GM12801 (cell line): Measurements from ENCODE around the gene METTL14.

Experiments
- TF ChIP-seq, protein P1 (sequence below): IDR thresholded peaks from one replicate; pipeline ENCODE4 v1.5.1; 2011; ENCODE audit warnings: control low read depth; ENCODE audit not compliant: insufficient read length; ENCODE audit errors: extremely low read depth

METTL14 gene

DNA sequence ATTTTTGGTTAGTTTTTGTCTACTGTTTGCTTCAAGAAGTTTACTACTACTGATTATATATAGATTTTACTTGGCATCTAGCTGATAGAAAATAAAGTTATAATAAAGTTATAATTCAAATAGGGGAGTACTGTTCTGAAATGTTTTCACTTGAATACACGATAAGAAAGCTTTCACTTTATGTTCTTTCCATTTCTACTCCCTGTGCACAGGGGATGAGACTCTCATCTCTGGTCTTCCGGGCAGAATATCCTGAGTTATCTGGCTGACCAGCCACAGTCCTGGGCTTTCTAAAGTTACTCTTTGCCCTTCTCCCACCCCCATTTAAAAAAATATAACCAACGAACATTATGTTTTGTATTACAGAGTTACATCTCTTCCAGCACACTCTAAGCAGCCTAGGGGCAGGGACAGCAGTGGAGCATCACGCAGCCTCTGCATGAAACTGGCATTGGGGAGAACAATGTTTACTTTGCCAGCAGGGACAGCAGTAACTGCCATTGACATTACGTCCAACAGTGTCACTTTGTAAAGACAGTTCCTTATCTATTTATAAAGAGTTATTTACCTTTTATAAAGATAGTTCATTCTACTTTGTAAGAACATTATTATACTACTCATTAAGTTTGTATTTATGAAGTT is 64.3 kb downstream of the METTL14 start:
- TF ChIP-seq, protein P1, sequence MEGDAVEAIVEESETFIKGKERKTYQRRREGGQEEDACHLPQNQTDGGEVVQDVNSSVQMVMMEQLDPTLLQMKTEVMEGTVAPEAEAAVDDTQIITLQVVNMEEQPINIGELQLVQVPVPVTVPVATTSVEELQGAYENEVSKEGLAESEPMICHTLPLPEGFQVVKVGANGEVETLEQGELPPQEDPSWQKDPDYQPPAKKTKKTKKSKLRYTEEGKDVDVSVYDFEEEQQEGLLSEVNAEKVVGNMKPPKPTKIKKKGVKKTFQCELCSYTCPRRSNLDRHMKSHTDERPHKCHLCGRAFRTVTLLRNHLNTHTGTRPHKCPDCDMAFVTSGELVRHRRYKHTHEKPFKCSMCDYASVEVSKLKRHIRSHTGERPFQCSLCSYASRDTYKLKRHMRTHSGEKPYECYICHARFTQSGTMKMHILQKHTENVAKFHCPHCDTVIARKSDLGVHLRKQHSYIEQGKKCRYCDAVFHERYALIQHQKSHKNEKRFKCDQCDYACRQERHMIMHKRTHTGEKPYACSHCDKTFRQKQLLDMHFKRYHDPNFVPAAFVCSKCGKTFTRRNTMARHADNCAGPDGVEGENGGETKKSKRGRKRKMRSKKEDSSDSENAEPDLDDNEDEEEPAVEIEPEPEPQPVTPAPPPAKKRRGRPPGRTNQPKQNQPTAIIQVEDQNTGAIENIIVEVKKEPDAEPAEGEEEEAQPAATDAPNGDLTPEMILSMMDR: no peak

DNA sequence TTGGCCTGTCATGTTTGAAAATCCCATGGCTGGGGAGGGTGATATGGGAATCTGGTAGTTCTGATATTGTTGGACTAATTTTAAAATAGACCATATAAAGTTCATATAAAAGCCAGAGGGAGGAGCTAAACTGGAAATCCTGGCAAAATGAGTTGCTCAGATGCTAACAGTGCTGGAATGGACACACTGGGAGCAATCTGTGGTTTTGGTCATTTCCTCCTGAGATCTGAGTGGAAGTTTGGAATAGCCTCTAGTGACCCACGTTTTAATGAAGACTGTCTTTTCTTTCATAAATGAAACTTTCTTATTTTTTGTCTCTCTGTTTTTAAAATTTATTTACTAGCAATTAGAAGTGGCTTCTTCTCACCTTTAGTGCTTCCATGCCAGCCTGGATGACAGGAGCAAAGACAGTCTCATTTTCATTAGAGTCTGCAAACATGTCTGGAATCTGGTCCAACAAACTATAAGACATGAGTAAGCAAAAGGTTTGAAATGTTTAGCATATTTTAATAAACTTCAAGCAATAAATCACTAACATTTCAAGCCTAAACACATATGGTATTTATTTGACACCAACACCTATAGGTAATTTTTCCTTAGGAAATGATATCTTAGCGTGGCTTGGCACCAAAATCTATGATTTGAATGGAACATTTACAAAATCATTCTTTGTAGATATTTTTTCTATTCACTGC is 66.6 kb downstream of the METTL14 start:
- TF ChIP-seq, protein P1: no peak

DNA sequence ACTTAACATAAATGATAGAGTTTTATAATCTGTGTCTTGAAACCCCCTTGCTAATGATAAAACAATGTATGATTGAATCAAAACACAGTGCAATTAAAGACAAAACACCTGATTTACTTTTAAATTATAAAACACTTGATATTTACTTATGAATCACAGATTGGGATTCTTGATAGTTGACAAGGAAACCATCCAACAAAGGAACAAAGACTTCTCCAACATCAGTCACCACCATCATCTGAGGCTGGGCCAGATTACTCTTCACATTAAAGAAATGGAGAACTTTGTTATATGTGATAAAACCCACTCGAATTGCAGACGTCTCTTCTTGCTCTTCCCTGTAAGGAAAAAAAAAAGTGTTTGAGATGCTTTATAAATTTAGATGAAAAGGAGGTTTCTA is 67.4 kb downstream of the METTL14 start:
- TF ChIP-seq, protein P1: no peak

DNA sequence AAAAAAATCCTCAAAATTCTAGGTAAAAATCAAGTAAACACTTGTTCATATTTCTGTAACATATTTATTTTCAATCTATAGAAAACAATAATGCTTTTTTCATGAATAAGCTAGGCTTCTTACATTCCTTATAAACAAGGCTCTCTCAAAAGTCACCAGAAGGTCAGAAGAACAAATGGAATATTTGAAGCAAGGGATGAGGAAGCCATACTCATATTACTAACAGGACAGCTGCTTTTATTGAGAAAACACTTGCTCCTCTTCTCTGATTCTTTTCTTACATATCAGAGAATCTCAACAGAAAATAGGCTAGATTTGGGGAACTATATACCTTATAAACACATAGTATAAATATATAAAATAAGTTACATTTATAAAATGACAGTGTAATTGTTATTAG is 67.9 kb downstream of the METTL14 start:
- TF ChIP-seq, protein P1: no peak

DNA sequence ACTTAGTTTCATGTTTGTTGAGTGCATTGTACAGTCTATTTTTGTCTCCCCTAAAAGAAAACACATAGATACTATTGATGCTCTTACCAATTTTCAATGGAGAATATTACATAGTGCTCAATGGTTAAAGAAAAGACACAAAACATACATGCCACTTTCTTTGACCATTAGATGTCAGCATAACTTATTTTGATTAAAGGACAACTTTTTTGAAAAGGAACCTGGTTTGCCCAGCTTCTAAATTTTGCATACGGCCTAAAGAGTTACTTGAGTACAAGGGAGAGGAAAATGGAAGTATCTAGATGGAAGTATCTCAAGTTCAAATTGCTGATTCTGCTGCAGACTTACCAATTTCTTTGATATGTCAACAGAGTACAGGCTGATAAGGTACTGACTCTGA is 68.5 kb downstream of the METTL14 start:
- TF ChIP-seq, protein P1: no peak

DNA sequence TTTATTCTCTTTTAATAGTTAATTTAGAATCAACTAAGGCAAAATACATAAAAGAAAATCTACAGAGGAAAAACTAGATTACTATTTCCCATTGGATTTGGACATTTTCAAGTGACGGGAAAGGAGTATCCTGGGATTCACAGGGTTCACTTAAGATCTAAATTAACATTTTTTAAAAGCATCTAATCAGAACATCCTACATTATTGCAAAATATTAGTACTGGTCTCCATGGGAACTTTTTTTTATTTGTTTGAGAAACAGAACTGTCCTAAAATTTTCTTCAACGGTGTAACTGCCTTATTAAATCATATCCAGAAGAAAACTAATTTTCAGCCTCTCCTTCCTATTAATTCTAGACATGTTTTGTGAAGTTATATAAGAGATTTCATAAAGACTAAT is 69.7 kb downstream of the METTL14 start:
- TF ChIP-seq, protein P1: no peak

DNA sequence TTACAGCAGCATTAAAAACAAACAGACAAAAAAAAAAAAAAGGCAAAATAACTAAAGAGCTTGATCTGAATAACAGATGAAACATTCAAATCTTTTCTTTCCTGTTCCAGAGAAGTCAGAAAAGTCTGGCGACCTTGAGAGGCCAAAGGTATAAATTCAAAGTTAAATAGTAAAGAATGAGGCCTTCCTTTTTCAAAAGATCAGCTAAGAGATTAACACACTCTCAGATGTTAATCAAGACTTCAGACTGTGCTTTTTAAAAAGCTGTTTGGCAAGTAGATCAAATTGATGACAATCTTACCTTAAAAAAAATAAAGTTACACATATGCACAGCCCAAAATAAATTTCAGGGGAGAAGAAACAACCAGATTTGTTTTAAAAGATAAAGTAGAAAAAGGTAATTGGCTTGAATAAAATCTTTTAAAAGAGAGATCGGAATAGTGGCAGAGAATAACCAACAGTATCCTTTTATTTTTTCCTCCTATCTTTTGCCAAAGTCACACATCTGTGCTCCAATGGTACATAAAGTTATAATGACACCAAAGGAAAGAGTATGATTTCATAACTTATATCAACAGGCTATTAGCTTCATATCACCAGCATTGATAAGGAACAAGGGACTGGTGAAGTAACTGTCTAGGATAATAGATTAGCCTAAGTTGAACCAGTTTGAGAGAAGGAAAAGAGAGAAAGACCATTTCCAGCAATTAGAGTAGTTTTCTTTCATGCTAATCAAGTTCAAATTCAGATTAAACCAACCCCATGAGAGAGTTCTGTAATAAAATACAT is 70.4 kb downstream of the METTL14 start:
- TF ChIP-seq, protein P1: no peak
